GM12878 (cell line): ENCODE data around the gene RHEB. TPM values are rescaled to one million over a fixed set of nuclear protein-coding genes. Genes with fewer than 3 reads are reported as not detected.

ENCODE experiments used
- ATAC-seq: fragments of 200-7000 bp; cut with Tn5 transposase; 3 replicates; pipeline ENCODE4 v1.9.1; 2020; ENCODE audit warnings: mild to moderate bottlenecking, moderate library complexity
- BruUV-seq: library from RNA; stranded (reverse); fragments of 400-500 nt; replicated peaks from 2 replicates; lab custom pipeline; 2021; lab: Mats Ljungman, UMichigan
- CTCF ChIA-PET: fragments of 300-600 bp; sonication (Branson Sonifier 250); formaldehyde crosslinking; extraction: SDS; loops from one replicate; lab custom pipeline; 2021; ENCODE audit warnings: inconsistent platforms; lab: Yijun Ruan, JAX
- POLR2A ChIA-PET: fragments of 350-600 bp; formaldehyde crosslinking; extraction: SDS; loops from one replicate; lab custom pipeline; 2021; ENCODE audit warnings: inconsistent platforms; lab: Charles Lee
- RAD21 ChIA-PET: fragments of 300-600 bp; sonication (Branson Sonifier 250); formaldehyde crosslinking; loops from one replicate; lab custom pipeline; 2023; ENCODE audit warnings: antibody characterized with exemption; ENCODE audit not compliant: unreplicated experiment; lab: Charles Lee
- SMC1A ChIA-PET: fragments of 300-600 bp; sonication (Branson Sonifier 250); formaldehyde crosslinking; loops from one replicate; lab custom pipeline; 2023; ENCODE audit not compliant: unreplicated experiment, uncharacterized antibody; lab: Charles Lee
- DNase-seq: peaks from one replicate; pipeline ENCODE4 v3.0.0-alpha.2; 2011; ENCODE audit warnings: low read depth, low spot score
- FAIRE-seq: peaks from 3 replicates; lab custom pipeline; 2011; peaks lifted over from hg19 to GRCh38; lab: Jason Lieb, UNC
- H2AFZ ChIP-seq: 2 replicates; pipeline ENCODE4 v1.6.0; 2011; ENCODE audit warnings: low read depth, low read length, control low read depth; ENCODE audit not compliant: control insufficient read depth
- H3K27ac ChIP-seq: 2 replicates; pipeline ENCODE4 v1.5.1; 2011; ENCODE audit warnings: control low read depth; ENCODE audit not compliant: control insufficient read depth, insufficient read depth
- H3K27me3 ChIP-seq, 2 experiments: replicated peaks in 1 of 2; 2 replicates each; pipeline versions ENCODE4 v1.6.0 to v1.6.1; 2011; ENCODE audit warnings: low read length in 1 of 2; ENCODE audit not compliant: control insufficient read depth in 2 of 2, insufficient read depth in 2 of 2
- H3K36me3 ChIP-seq, 2 experiments: 2 replicates each; pipeline ENCODE4 v1.5.1; 2011; ENCODE audit warnings: low read length in 1 of 2; ENCODE audit not compliant: control insufficient read depth in 2 of 2, insufficient read depth in 2 of 2
- H3K4me1 ChIP-seq: 2 replicates; pipeline ENCODE4 v1.6.1; 2011; ENCODE audit warnings: mild to moderate bottlenecking, low read length, moderate library complexity, mixed read lengths; ENCODE audit not compliant: control insufficient read depth, insufficient read depth
- H3K4me2 ChIP-seq: 2 replicates; pipeline ENCODE4 v1.6.0; 2011; ENCODE audit warnings: control low read depth; ENCODE audit not compliant: control insufficient read depth, insufficient read depth
- H3K4me3 ChIP-seq: fragments of 200-600 bp; sonication (generic); 2 replicates; pipeline ENCODE4 v1.5.1; 2016
- H3K79me2 ChIP-seq: 2 replicates; pipeline ENCODE4 v1.6.0; 2011; ENCODE audit warnings: low read length; ENCODE audit not compliant: control insufficient read depth, insufficient read depth
- H3K9ac ChIP-seq: 2 replicates; pipeline ENCODE4 v1.8.0; 2011; ENCODE audit warnings: low read length, control low read depth, mixed read lengths; ENCODE audit not compliant: control insufficient read depth, insufficient read depth
- H3K9me3 ChIP-seq: replicated peaks from 3 replicates; pipeline ENCODE4 v1.5.1; 2011; ENCODE audit warnings: mild to moderate bottlenecking, low read length; ENCODE audit not compliant: control insufficient read depth, insufficient read depth
- H4K20me1 ChIP-seq: 2 replicates; pipeline ENCODE4 v1.6.0; 2011; ENCODE audit not compliant: control insufficient read depth, insufficient read depth
- CREM ChIP-seq: IDR thresholded peaks from 2 replicates; pipeline ENCODE4 v1.6.1; 2014; ENCODE audit warnings: antibody characterized with exemption, low read depth
- HCFC1 ChIP-seq: fragments of 150-350 bp; IDR thresholded peaks from 2 replicates; pipeline ENCODE4 v1.6.1; 2014; ENCODE audit warnings: low read length
- HDGF ChIP-seq: fragments of 450-650 bp; IDR thresholded peaks from 2 replicates; pipeline ENCODE4 v1.6.1; 2016; ENCODE audit warnings: antibody characterized with exemption
- RAD21 ChIP-seq: IDR thresholded peaks from 2 replicates; pipeline ENCODE4 v1.6.1; 2011; ENCODE audit warnings: mild to moderate bottlenecking, low read depth, low read length, moderate library complexity; ENCODE audit not compliant: insufficient read depth
- RELA ChIP-seq: fragments of 450-650 bp; IDR thresholded peaks from 2 replicates; pipeline ENCODE4 v1.8.0; 2014; ENCODE audit warnings: borderline replicate concordance; ENCODE audit not compliant: partially characterized antibody
- RUNX3 ChIP-seq: IDR thresholded peaks from 2 replicates; pipeline ENCODE4 v1.6.1; 2012; ENCODE audit warnings: low read length, inconsistent platforms
- ZNF207 ChIP-seq: fragments of 450-650 bp; IDR thresholded peaks from 2 replicates; pipeline ENCODE4 v1.6.1; 2014; ENCODE audit warnings: antibody characterized with exemption, mild to moderate bottlenecking, borderline replicate concordance
- ZNF24 ChIP-seq: fragments of 450-650 bp; IDR thresholded peaks from 2 replicates; pipeline ENCODE4 v1.6.1; 2017; ENCODE audit warnings: antibody characterized with exemption, mild to moderate bottlenecking
- WGBS: methylation state at CpG from one replicate; pipeline ENCODE4 v1.1.6; 2016; ENCODE audit warnings: low lambda C conversion rate; ENCODE audit not compliant: insufficient replicate concordance, insufficient coverage; ENCODE audit errors: missing lambda C conversion rate; 5-methylcytosine and 5-hydroxymethylcytosine counted together
- in situ Hi-C: fragments of 300-500 bp; cut with MboI; formaldehyde crosslinking; loops from 9 replicates; pipeline ENCODE4 v1.14.3; 2018; ENCODE audit warnings: mixed read lengths
- intact Hi-C: fragments of 100-400 bp; cut with micrococcal nuclease; formaldehyde crosslinking; loops from one replicate; pipeline ENCODE4 v1.14.2; 2022; ENCODE audit not compliant: unreplicated experiment
- polyA plus RNA-seq, 11 experiments: library from polyadenylated mRNA; depleted of rRNA in 4 of 11; unstranded in 6 of 11; stranded (reverse) in 5 of 11; fragments of >200 nt; fragmentation: Nextera tagmentation in 4 of 11; fragmentation: Illumina TruSeq in 1 of 11; extraction: Ambion mirVana in 4 of 11; extraction: Trizol in 1 of 11; gene quantifications; 1 replicate in 1 of 11; 2 replicates in 10 of 11; pipeline versions ENCODE4 v1.2.1 to v1.2.3, GENCODE V29; 2011 to 2016; ENCODE audit warnings: inconsistent platforms in 2 of 11, missing spikeins in 2 of 11, low read depth in 1 of 11
- total RNA-seq, 4 experiments: library from RNA; depleted of rRNA in 3 of 4; stranded (reverse); fragments of >200 nt in 3 of 4; fragmentation: Illumina TruSeq in 1 of 4; extraction: Trizol in 1 of 4; gene quantifications; 2 replicates each; pipeline versions ENCODE4 v1.2.1 to v1.2.3, GENCODE V29; 2013 to 2021

RHEB gene
- total and polyA plus RNA-seq, 10 of the 15 experiments (the other 5 are each of a cell fraction or from before 2014, with no cell fraction given) = 6.2 to 67.8 (median 38.0) TPM

DNA sequence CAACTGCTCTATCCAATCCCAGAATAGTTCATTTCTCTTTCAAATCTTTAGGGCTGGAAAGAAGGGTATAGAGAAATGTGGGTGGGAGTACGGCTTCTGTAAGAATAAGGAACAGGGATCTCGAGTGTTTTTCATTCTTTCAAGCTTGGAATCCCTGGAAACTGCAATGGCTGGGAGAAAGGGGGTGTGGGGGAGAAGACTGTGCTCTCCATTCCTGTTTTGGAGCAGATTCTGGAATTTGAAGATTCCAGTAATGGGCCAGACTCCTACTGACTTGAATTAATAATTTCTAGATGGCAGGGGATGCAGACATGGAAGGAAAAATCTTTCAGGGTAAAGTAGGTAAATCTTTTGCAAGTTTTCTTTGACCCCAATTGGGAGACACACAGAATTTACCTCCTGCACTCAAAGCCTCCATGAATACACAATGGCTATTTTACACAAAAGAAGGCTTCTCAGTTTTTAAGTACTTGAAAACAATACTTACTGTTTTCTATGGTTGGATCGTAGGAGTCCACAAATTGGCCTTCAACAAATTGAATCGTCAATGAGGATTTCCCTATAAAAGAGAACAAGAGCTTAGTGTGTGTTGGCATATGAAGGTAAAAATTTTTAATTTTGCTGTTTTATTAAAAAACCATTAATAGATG, 29.1 kb downstream of the RHEB start:
- Histone ChIP-seq H3K4me1 (peaks cover 25% of the 10 kb centered on the region), H3K9ac (no peak overlapping the region), H4K20me1 (peaks cover 3% of the 10 kb centered on the region; the same call in 1 of the 2 replicates), H3K79me2 (peaks cover 56% of the 10 kb centered on the region), H3K36me3 (peaks cover 21 to 40% of the 10 kb centered on the region in 2 experiments), H3K4me2 (no peak overlapping the region), H3K9me3 (no peaks in the 10 kb centered on the region), H2AFZ (no peak overlapping the region), H3K4me3 (no peak overlapping the region), H3K27me3 (no peaks in the 10 kb centered on the region), H3K27ac (no peak overlapping the region)
- in situ Hi-C loops = no loop called here
- TSS peak; percentile 24 for BruUV-seq
- ChIA-PET POLR2A (interaction anchor here (1.8 kb wide), 1 partner anchor 9 kb away, joined by 5 read pairs; no protein-coding TSS in a partner anchor), RAD21 (interaction anchor here (1.0 kb wide), 1 partner anchor 10 kb away, joined by 3 read pairs; no protein-coding TSS in a partner anchor), CTCF (interaction anchor here (1.0 kb wide), 1 partner anchor 131 kb away, joined by 3 read pairs; no protein-coding TSS in a partner anchor), SMC1A (interaction anchor here (1.0 to 1.5 kb wide), 7 partner anchors 13 to 48 kb away, joined by 3 to 4 read pairs (median 3); no protein-coding TSS in a partner anchor)
- ATAC-seq (no peak), FAIRE-seq (no peak), DNase-seq (no peak)
- WGBS = 95% methylated on average over 4 of the region's 4 CpGs
- intact Hi-C loops = no loop called here
- TF ChIP-seq ZNF207 (no peak), HCFC1 (no peak), RAD21 (no peak), HDGF (no peak), CREM (no peak), RELA (no peak), RUNX3 (no peak), ZNF24 (no peak)
